Ectodermal cell (in vitro differentiated cells): ENCODE results near the gene STX16.
A peak's percentile ranks its signal among the peaks of the same experiment; 100 is the strongest.

Experiments used
- H3K27ac ChIP-seq: 2 replicates; pipeline ENCODE4 v1.7.0; 2013; ENCODE audit warnings: mild to moderate bottlenecking, low read depth, low read length; ENCODE audit not compliant: insufficient read depth, poor library complexity, severe bottlenecking
- H3K27me3 ChIP-seq: 2 replicates; pipeline ENCODE4 v1.7.0; 2013; ENCODE audit warnings: mild to moderate bottlenecking, low read length; ENCODE audit not compliant: insufficient read depth, control insufficient read depth, poor library complexity, severe bottlenecking
- H3K36me3 ChIP-seq: one replicate; pipeline ENCODE4 v1.7.0; 2013; ENCODE audit warnings: low read length; ENCODE audit not compliant: control insufficient read depth, insufficient read depth
- H3K4me1 ChIP-seq: one replicate; pipeline ENCODE4 v1.7.0; 2013; ENCODE audit warnings: low read length; ENCODE audit not compliant: control insufficient read depth, insufficient read depth
- H3K4me3 ChIP-seq: 2 replicates; pipeline ENCODE4 v1.7.0; 2013; ENCODE audit warnings: low read depth, low read length, control low read depth; ENCODE audit not compliant: insufficient read depth
- H3K9me3 ChIP-seq: 2 replicates; pipeline ENCODE4 v1.7.0; 2013; ENCODE audit warnings: mild to moderate bottlenecking, low read length, moderate library complexity; ENCODE audit not compliant: control insufficient read depth
- WGBS, 2 experiments: methylation state at CpG; one replicate each; pipeline ENCODE4 v1.1.7; 2013; ENCODE audit warnings: missing lambda C conversion rate in 2 of 2; 5-methylcytosine and 5-hydroxymethylcytosine counted together

Gene STX16

DNA sequence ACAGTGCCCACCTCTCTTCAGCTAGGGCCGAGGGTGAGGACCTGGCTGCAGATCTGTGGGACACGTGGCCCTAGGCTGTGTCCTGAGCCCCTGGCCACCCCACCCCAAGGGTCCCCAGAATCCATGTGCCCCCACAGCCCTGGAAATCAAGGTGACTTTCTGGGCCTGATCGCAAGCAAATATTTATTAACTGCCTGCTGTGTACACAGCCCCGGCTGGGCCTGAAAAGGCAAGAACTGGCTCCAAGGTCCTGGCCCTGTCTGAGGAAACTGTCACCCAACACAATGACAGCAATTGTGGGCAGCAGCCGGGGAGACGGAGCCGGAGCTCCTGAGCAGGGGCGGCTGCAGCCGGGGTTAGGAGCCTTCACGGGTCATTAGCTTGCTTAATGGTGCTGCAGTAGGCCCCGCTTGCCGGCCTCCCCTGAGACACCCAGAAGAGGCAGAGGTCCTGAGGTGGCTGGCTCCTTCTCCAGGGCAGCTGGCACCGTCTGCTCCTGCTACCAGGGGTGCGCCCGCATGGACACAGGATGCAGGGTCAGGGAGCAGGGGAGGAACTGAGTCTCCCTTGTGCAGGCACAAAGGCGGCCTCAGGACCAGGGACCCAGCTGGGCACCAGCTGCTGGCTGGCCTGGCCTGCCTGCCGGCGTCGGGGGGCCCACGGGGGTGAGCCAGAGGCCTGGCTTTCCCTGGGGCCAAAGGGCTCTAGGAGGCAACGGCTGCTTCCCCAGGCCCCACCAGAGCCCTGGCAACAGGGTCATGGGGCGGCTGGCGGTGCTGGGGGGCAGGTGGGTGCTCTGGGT is 65.6 kb downstream of the STX16 start:
- H3K27ac ChIP-seq, result peak overlapping the region; percentile 44
- whole genome bisulfite sequencing, 2 experiments, result 83 to 84% methylated on average over 23 of the region's 23 CpGs
- no peak overlapping the region for H3K4me3 ChIP-seq

DNA sequence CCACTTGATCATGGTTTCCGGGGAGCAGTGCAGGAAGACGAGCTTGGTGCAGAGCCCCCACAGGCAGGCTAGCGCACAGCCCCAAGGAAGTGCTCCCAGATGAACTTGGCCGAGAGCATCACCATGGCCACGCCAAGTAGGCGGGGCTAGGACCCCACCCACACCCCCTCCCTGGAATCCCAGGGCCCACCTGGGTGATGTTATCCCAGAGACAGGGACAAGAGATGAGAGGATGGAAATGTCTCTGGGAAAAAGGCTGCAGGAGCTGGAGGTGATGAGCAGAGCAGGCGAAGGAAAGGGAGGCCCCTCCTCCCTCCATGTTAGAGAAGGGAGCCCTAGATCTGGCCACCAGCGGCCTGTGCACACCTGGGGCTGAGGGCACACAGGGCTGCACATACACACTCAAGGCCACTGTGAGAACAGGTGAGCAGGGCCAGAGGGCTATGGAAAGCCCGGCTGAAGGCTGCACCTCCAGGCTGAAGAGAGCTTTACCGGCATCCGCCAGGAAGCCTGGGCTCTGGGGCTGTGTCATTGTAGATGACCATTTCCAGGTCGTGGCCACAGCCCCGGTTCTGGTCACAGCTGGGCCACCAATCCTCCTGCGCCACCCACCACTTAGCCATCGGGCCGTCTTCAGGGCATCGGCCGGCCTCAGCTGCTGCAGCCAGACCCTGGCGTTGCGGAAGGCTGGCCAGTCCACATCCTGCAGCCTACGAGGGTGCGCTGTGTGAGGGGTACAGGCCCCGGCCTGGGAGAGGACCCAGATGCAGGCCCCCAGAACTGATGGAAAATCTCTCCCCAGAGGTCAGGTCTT is 66.4 kb downstream of the STX16 start:
- Histone ChIP-seq H3K27ac (no peak overlapping the region), H3K4me3 (no peak overlapping the region), H3K27me3 (no peaks in the 10 kb centered on the region), H3K9me3 (no peaks in the 10 kb centered on the region), H3K4me1 (peaks cover 10% of the 10 kb centered on the region), H3K36me3 (no peaks in the 10 kb centered on the region)
- WGBS, 2 experiments, result 91% methylated on average over 23 of the region's 23 CpGs

More for the DNA sequence above, 65.6 kb downstream of the STX16 start:
- Histone ChIP-seq H3K9me3 (no peaks in the 10 kb centered on the region), H3K4me1 (peaks cover 10% of the 10 kb centered on the region), H3K27me3 (no peaks in the 10 kb centered on the region), H3K36me3 (no peaks in the 10 kb centered on the region)

DNA sequence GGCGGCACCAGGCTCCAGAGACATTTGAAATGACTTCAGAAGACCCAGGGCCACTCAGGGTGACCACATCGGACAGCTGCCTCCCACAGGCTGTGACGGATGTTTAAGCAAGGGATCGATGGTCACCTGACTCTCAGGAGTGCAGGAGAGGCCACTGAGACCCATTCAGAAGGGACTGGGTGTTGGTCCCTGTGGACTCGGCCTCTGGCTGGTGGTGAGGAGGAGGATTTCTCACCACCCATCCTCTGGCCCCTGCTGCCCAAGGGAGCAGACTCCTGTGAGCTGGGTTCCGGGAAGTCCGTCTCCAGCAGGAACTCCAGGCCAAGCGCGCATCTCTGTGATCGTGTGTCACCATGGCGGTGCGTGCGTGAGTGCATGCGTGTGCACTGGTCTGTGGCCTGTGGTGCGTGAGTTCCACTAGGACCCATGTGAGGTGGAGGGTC is 67.1 kb downstream of the STX16 start:
- Histone ChIP-seq H3K9me3 (no peaks in the 10 kb centered on the region), H3K36me3 (no peaks in the 10 kb centered on the region), H3K4me1 (peaks cover 10% of the 10 kb centered on the region), H3K27ac (no peak overlapping the region), H3K27me3 (no peaks in the 10 kb centered on the region), H3K4me3 (no peak overlapping the region)
- WGBS, 2 experiments, result 88 to 90% methylated on average over 15 of the region's 15 CpGs

DNA sequence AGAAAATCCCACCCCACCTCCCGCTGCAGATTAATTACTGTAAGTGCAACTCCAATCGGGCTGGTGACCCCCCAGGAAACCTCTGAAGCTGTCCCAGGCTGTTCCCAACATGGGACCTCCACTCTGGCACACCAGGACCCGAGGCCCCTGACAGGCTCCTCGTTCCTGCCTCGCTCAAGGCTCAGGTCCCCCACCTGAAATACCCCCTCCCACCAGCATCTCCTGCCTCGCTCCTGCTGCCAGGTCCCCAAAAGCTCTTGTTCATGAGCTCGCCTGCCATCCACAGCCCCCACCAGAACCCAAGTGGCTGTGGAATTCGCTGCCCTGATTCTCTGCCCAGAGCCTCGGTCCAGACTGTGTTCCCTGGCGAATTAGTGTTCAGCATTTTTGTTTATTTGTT is 67.6 kb downstream of the STX16 start:
- no peaks in the 10 kb centered on the region for H3K9me3 ChIP-seq
- H3K27me3 ChIP-seq, result no peaks in the 10 kb centered on the region
- H3K36me3 ChIP-seq, result no peaks in the 10 kb centered on the region
- no peak overlapping the region for H3K27ac ChIP-seq
- H3K4me3 ChIP-seq, result no peak overlapping the region
- H3K4me1 ChIP-seq, result peaks cover 10% of the 10 kb centered on the region
- 89 to 91% methylated on average over 10 of the region's 10 CpGs for whole genome bisulfite sequencing, 2 experiments

DNA sequence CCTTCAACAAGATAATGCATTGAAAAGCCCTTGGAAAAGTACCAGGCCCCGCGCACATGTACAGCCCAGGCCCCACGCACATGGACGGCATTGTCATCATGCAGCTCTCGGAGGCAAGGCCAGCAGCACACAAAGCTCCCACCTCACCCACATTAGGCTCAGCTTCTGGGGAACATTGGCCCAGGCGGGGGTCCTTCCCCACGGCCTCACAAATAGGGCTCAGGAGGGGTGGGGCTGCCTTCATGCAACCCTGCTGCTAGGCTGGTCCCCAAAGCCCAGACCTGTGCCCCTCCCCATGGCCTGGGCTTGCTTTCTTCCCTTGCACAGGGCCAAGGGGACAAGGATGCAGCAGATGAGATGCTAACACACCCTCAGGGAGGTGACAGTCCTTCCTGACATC is 68.2 kb downstream of the STX16 start:
- peaks cover 10% of the 10 kb centered on the region for H3K4me1 ChIP-seq
- no peaks in the 10 kb centered on the region for H3K36me3 ChIP-seq
- H3K9me3 ChIP-seq, result no peaks in the 10 kb centered on the region
- H3K27me3 ChIP-seq, result no peaks in the 10 kb centered on the region
- WGBS, 2 experiments, result 91 to 94% methylated on average over 7 of the region's 7 CpGs
- no peak overlapping the region for H3K4me3 ChIP-seq
- H3K27ac ChIP-seq, result no peak overlapping the region

DNA sequence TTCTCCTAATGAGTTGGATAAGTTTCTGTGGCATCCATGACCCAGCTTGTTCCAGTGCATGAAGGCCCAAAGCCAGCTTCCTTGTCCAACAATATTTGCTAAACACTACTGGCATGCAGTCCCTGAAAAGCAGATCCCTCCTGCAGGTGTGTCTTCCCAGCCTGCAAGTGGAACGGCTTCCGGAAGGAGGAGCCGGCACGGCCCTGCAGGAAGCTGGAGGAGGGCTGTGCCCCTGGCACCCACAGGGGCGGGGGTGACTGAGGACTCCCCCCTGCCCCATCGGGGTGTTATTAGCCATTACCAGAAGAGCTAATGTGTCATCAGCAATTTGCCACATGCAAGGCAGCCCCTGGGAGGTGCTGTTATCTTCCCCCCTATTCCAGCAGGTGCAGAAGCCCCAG is 68.9 kb downstream of the STX16 start:
- WGBS, 2 experiments, result 85 to 88% methylated on average over 6 of the region's 6 CpGs
- no peak overlapping the region for H3K4me3 ChIP-seq
- H3K4me1 ChIP-seq, result peaks cover 10% of the 10 kb centered on the region
- H3K9me3 ChIP-seq, result no peaks in the 10 kb centered on the region
- no peaks in the 10 kb centered on the region for H3K36me3 ChIP-seq
- H3K27me3 ChIP-seq, result no peaks in the 10 kb centered on the region
- no peak overlapping the region for H3K27ac ChIP-seq

DNA sequence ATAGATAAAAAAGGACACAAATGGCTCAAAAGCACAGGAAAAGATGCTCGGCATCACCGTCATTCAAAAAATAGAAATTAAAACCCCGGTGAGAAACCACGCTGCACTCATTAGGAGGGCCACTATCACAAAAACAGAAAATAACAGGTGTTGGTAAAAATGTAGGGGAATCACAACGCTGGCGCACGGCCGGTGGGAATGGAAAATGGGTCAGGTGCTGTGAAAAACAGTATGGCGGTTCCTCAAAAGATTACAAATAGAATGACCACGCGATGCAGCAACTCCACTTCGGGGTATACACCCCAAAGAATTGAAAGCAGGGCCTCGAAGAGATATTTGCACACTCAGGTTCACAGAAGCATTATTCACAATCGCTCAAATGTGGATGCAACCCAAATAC is 69.8 kb downstream of the STX16 start:
- no peaks in the 10 kb centered on the region for H3K27me3 ChIP-seq
- H3K27ac ChIP-seq, result no peak overlapping the region
- no peaks in the 10 kb centered on the region for H3K36me3 ChIP-seq
- no peak overlapping the region for H3K4me3 ChIP-seq
- H3K9me3 ChIP-seq, result no peaks in the 10 kb centered on the region
- H3K4me1 ChIP-seq, result peaks cover 10% of the 10 kb centered on the region
- 92 to 95% methylated on average over 14 of the region's 14 CpGs for WGBS, 2 experiments

DNA sequence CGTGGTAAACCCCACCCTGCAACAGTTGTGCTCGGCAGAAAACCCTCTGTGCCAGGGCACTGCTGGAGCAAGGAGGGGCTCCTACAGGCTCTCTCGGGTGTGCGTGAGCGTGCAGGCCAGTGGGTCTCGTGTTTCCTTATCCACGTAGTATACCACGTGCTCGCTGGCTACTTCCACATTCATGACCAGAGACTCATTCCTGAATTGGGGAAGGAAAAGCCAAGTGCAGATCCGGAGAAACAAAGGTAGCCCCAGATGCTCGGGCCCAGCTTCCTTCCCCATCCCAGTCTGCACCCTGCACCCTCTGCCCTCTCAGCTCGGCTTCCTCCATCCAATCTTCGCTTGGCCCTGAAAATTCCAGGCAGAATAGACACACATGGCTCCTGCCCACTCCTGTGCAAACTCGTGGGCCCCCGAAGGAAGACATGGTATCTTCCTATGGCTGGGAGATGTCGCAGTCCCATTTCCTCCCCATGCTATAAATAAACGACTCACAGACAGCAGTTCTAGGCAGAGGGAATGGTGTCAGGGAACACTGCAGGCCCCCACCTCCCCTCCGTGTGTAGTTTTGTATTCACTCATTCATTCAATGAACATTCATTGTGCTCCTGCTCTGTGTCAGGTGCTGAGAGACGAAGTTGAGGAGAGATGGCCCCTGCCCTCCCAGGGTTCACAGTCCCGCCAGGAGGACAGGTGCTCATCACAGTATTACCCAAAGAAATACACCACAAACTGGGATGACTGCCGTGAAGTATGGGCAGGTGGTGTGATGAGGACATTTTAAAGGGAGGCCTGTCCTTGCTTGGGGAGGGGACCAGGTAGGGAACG is 71.1 kb downstream of the STX16 start:
- Histone ChIP-seq H3K27ac (no peak overlapping the region), H3K36me3 (no peaks in the 10 kb centered on the region), H3K9me3 (no peaks in the 10 kb centered on the region), H3K27me3 (no peaks in the 10 kb centered on the region), H3K4me3 (no peak overlapping the region), H3K4me1 (no peaks in the 10 kb centered on the region)
- 88 to 92% methylated on average over 21 to 22 of the region's 22 CpGs for WGBS, 2 experiments

DNA sequence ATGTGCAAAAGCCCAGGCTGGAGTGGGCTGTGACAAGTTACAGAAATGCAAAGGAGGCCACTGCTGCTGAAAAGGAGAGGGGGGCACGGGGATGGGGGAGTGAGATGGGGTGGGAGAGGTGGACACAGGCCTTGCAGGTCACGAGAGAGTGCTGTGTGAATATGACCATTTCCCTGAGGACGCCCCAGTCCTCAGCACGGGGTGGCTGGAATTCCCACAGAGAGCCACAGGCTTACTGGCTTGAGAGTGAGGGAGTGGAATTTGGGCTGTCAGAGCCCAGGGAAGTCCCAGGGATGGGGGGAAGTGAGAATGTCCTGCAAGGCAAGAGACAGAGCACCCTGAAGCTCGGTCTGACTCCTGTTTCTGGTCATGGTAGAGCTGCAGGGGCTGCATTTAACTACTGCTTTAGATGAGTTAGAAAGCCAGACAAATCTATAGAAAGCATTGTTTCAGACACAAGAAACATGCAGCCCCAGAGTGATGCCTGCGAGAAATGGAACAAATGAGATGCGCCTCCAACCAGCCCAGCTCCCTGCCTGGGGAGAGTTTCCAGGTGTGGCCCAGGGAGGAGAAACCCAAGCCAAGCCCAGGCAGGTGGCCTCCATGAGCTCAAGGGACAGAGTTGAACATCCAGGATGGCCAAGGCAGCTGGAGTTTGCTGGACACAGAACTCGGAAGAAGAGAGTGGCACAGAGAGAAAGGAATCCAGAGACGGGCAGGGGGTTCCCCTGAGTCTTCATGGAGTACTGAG is 72.0 kb downstream of the STX16 start:
- Histone ChIP-seq H3K4me1 (no peaks in the 10 kb centered on the region), H3K9me3 (no peaks in the 10 kb centered on the region), H3K4me3 (no peak overlapping the region), H3K36me3 (no peaks in the 10 kb centered on the region), H3K27me3 (no peaks in the 10 kb centered on the region), H3K27ac (no peak overlapping the region)
- 83 to 84% methylated on average over 9 of the region's 9 CpGs for WGBS, 2 experiments
